Breast epithelium (tissue), 3 donors: ENCODE data around the gene CNIH1.

Experiments
- CTCF ChIP-seq, 3 donors: fragments of 450-650 bp; IDR thresholded peaks; one replicate each; pipeline ENCODE4 v1.5.1; 2016 to 2017; ENCODE audit warnings: antibody characterized with exemption in 3 of 3, mild to moderate bottlenecking in 3 of 3, moderate library complexity in 3 of 3
- POLR2A ChIP-seq: fragments of 450-650 bp; IDR thresholded peaks from one replicate; pipeline ENCODE4 v1.6.1; 2016; ENCODE audit warnings: antibody characterized with exemption, mild to moderate bottlenecking, moderate library complexity
- POLR2AphosphoS5 ChIP-seq, 3 donors: sonication (generic); formaldehyde crosslinking; IDR thresholded peaks; one replicate each; pipeline ENCODE4 v1.6.1; 2017; ENCODE audit warnings: antibody characterized with exemption in 3 of 3

- TF ChIP-seq CTCF (IDR thresholded peaks at IDR 0.05): peak in 1 of 3 donors; percentile 13
- no peak for TF ChIP-seq POLR2A
- no peak for TF ChIP-seq POLR2AphosphoS5 (IDR thresholded peaks at IDR 0.05)
Observed at GRCh38 chr14:54489318-54489683, 48.1 kb upstream of the CNIH1 start.
